HuH-7.5 (cell line): ENCODE results near the gene PROX2.
A peak's percentile ranks its signal among the peaks of the same experiment; 100 is the strongest.

Experiments used
- DNase-seq: peaks from one replicate; pipeline ENCODE4 v3.0.0; 2011; ENCODE audit warnings: low spot score

The PROX2 gene

GRCh38 chr14:74908861-74909341 lies 33.0 kb upstream of the PROX2 start:
- no peak for DNase-seq

- no peak for DNase-seq
Measured at GRCh38 chr14:74907744-74908143, 31.8 kb upstream of the PROX2 start.

DNA sequence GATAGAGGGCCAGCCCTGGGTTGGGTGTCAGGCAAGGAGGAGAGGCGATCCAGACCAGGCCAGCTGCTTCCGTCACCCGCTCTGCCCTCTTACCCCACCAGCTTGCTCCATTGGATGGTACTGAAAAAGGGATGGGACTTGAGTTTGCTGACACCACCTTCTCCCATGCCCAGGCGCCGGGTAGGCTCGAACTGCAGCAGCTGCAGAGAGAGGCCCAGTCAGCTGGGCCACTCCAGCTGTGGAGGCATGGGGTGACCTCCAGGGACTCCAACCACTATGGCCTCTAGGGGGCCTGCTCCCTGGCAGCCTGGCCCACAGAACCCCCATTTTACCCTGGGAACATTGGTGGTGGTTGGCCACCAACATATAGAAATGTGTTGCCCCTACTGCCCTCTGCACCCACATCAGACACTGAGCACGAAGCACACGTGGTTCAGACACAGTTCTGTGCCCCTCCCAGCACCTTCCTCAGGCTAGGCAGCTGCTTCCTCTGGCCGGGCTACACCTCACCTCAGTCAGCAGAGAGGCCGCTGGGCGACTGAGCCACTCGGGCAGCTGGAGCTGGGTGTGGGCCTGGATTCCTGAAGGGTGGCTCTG lies 31.1 kb upstream of the PROX2 start:
- no peak for DNase-seq

GRCh38 chr14:74905595-74906142 lies 29.7 kb upstream of the PROX2 start:
- DNase-seq: peak; percentile 59

DNA sequence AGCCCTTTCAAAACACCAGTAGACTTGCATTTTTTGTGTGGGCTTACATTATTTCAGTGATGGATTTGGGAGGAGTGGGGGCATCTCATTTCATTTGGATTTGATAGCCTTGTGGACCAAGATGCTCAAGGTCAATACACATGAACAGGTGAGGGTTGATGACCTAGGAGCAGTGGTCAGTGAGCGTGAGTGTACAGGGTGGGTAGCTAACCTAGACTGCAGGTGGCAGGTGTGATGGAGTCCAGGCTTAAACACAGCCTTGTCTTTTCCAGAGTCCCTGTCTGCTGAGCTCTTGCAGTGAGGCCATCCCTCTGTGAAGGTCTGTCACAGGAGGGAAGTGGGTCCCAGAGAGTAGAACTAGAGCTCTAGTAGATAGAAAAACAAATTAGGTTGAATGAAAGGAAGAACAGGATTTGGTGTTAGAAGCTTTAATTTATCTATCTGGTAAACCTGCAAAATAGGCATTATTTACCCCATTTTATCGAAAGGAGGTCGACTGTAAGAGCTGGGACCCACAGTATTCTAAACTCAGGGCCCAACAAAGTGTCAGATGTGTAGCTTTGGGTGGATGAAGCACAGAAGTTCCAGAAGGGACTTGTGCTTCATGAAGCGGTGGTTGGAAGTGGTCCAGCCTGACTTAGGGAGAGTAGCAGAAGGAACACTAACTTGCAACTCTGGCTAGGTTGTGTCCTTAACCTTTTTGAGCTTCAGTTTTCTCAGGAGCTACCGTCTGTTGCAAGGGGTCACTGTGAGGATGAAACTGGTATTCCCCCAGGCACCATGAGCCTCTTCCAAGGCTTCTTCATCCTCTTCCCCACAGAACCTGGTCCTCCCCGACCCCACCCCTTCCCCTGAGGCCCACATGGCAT lies 28.9 kb upstream of the PROX2 start:
- DNase-seq: no peak

GRCh38 chr14:74902941-74903705 lies 27.2 kb upstream of the PROX2 start:
- DNase-seq: no peak

GRCh38 chr14:74898694-74899093 lies 22.7 kb upstream of the PROX2 start:
- DNase-seq: peak; percentile 55

DNA sequence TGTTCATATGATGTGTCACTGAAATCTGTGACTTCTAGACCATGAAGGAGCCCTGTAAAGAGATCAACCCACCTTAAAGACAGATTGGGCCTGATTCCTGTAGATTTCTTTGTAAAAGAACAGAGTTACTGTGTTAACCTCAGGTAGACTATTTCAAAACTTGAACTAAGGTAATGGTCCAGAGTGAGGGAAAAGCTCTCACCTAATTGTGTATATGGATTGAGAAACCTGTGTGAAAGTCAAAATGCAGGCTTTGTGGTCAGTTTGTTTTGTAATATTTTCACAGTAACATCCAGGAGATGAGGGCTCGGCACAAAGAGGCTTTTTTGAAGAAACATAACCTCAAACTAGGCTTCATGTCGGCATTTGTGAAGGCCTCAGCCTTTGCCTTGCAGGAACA lies 22.1 kb upstream of the PROX2 start:
- DNase-seq: no peak

DNA sequence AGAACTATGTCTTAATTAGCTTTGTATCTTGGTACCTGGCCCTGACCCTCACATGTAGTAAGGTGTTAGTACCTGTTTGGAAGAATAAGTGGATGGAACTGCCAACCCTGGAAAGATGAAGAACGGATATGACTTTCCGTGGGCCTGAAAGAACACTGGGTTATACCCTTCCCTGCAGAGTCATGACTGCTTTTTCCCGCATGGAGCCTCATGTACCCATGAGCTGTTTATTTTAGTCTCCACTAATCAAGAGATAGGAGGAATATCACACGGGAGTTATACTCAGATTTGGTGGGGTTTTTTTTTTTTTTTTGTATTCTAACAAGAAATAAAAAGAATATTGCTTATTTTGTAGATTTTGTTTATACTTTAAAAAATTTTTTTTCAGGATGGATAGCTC lies 21.7 kb upstream of the PROX2 start:
- DNase-seq: no peak

GRCh38 chr14:74896400-74896799 lies 20.5 kb upstream of the PROX2 start:
- no peak for DNase-seq

DNA sequence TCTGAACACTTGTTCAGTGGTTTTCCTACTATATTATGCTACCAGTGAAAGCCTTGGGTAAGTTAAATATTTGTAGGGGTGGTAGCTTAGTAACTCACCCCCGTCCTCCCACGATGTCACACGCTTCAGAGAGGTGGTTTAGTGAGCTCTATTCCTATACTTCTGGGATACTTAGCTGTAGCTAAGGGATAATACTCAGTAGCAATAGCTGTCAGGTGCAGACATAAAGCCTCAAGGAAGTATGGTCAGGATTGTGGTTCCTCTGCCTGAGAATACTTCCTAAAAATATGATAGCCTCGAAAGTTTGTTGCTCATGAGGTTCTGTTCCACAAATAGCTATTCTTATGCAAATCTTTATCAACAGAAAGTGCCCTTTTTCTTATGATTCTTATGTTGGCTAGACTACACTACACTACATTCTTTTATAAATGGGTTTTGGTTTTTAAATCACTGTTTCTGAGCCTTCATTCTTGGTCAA lies 17.7 kb upstream of the PROX2 start:
- no peak for DNase-seq

GRCh38 chr14:74892745-74893144 lies 16.8 kb upstream of the PROX2 start:
- DNase-seq: no peak

DNA sequence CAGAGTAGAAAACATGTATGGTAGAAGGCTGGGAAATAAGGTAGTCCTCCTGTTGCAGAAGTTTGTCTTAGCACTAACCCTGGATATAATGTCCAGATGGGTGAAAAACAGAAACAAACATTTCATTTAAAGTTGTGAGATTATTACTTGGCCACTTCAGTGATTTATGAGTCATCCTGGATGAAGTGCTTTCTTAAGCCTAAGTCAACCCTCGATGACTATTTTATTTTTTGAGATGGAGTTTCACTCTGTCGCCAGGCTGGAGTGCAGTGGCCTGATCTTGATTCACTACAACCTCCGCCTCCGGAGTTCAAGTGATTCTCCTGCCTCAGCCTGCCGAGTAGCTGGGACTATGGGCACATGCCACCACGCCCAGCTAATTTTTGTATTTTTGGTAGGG lies 15.9 kb upstream of the PROX2 start:
- DNase-seq: no peak

GRCh38 chr14:74890262-74890661 lies 14.3 kb upstream of the PROX2 start:
- no peak for DNase-seq

DNA sequence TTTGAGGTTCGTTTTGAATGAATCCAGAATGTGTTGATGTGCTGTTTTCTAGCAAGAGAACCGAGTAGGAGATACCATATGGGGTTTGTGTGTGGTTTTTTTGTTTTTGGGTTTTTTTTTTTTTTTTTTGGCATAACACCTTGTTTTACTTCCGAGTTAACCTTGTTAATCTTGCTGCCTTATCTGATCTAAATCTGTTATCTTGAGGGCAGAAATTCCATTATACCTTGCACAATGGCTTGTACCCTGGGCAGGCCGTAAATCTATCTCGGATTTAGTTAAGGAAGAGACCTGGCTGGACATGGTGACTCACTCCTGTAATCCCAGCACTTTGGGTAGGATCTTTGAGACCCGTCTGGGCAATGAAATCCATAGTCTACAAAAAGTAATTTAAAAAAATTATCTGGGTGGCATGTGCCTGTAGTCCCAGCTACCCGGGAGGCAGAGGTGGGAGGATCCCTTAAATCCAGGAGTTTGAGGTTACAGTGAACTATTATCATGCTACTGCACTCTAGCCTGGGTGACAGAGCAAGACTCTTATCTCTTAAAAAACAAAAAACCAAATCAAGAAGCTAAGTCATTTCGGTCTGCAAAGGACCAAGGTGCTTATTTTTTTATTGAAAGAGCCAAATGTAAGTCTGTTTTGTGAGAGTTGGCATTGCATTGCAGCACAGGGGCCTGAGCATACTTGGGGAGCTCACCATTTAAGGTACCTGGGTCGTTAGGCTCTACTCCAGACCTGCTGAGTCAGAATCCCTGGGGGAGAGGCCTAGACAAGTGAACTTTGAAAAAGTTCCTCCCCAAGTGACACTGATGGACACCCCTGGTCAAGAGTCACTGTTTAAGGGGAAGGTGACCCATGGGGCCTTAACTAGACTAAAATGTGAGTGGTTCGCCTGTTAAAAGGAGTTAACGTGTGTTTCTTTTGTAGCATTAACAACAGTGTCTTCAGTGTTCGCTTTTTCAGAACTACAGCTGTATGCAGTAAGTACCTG lies 12.5 kb upstream of the PROX2 start:
- no peak for DNase-seq

DNA sequence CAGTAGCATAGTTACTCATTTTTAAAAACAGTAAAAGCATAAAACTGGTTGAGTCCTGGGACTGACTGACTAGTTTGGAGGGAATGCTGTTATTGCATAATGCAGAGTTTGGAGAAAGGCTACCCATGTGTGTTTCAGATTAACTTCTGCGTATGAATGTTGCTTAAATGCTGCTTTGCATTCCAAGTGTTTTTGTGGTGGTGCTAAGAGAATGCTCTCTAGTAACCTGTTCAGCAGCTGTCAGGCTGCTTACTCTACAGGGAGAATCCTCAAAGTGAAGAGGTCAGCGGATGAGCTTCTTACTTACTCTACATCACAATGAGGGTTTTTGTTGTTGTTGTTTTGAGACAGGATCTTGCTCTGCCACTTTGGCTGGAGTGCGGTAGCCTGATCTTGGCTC lies 10.1 kb upstream of the PROX2 start:
- no peak for DNase-seq

GRCh38 chr14:74882103-74882920 lies 6.4 kb upstream of the PROX2 start:
- DNase-seq: peak; percentile 29

DNA sequence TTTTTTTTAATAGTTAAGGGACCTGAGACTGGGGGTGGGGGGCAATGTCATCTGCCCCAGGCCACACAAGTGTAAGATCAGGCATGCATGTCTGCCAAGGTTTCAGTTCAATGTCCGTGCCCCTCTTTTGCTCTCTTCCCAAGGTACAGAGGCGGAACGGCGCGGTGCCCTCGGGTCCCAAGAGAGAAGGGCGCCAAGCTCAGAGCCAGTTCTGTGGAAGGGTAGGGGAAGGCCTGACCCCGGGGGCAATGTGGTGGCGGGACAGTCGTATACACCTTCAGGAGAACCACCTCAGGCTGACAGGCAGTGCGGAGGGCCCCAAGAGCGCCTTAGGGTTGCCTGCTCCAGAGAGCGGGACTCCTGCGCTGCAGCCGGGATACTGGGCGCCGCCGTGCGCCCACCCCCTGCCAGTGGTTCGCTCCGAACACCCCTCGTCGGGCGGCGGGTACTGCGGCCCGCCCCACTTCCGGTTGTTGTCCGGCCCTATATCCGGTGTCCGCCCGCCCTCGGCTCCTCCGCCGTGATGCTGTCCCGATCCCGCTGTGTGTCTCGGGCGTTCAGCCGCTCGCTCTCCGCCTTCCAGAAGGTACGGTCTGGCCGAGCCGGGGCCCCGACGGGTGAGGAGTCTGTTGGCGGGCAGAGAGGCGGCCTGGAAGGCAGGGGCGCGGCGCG lies 5.6 kb upstream of the PROX2 start, which contains the start of gene DLST:
Gene DLST (plus strand): TSS at position 486 of the 672 bp plus-strand sequence. CDS start 38 bp downstream, at position 524.
- DNase-seq: peak; percentile 78

DNA sequence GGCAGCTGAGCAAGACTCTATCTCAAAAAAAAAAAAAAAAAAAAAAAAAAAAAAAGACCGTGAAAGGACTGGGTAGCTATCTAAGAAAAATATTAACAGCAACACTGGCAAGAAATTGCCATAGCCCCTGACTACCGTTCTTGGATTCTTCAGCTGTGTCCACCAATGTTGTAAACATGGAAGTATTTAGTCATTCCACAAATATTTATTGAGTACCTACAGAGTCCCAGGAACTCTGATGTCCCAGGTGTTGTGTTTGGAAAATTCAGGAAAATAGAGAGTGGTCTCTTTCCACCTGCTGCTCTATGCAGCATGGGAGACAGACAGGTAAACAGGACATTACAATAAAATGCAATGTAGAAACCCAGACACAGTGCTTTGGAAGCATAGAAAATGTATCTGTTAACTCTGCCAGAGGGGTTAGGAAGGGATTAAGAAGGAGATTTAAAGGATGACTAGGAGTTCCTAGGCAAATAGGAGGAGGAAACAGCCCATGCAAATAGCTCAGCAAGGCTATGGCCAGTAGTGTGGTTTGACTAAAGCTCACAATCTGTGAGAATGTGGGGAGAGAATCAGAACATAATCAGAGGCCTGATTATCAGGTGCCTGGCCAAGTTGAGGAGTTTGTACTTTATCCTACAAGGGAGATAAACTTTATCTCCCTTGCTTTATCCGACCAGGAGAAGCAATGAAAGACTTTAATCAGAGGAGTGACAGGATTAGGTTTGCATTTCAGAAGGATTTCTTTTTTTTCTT lies 3.7 kb upstream of the PROX2 start:
- no peak for DNase-seq
